Measurements from ENCODE around the gene PDCD1LG2. TPM values are rescaled to one million over a fixed set of nuclear protein-coding genes. Genes with fewer than 3 reads are reported as not detected.
"Not testable (repeated sequence)": the region's sequence is repeated elsewhere in the genome, so short reads cannot be mapped to it uniquely, and the experiment has no call there.

The PDCD1LG2 gene
- total RNA-seq, 1 experiment from 2014 or later: 18.3 TPM

DNA sequence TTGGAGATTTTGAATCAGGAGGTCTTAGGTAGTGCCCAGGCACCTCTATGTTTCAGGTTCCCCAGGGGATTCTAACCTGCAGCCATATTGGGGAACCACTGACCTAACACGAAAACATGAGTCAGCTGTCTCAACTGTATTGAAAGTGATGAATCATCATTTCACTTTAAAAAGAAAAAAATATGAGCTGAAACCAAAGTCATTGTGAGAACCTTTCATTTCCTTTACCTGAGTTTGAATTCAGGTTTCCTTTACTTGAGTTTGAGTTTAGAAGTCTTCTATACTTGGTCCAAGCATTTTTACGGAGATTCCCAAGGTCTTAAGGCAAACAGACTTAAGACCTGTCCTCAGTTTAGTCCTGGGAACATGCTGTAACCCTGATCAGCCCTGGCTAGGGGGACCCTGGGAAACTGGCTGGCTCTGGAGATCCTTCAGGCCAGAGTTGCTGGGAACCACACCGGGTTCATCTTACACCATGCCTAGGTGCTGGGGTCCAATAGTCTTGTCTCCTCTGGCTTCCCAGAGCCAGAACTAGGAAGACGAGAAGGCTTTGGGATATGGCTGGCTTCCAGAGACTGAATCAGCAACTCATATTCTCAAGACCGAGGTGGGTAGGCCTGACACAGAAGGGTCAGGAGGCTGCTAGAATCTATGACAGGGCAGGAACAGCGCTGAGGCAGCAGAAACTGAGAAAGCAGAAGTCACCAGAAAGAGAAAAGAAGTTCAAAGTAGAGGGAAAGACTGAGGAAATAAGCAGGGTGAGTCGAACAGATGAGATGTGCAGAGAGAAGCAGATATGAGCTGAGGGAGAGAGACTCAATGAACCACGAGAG, 16.4 kb upstream of the PDCD1LG2 start:
- DNase-seq (ENCODE audit: low read depth): peak; percentile 91

DNA sequence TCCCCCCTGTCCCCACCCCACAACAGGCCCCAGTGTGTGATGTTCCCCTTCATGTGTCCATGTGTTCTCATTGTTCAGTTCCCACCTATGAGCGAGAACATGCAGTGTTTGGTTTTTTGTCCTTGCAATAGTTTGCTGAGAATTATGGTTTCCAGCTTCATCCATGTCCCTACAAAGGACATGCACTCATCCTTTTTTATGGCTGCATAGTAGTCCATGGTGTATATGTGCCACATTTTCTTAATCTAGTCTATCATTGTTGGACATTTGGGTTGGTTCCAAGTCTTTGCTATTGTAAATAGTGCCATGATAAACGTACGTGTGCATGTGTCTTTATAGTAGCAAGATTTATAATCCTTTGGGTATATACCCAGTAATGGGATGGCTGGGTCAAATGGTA, 15.6 kb upstream of the PDCD1LG2 start:
- DNase-seq (ENCODE audit: low read depth): not testable (repeated sequence)

- no peak for DNase-seq (ENCODE audit: low read depth)
Observed at GRCh38 chr9:5499157-5499556, 11.2 kb upstream of the PDCD1LG2 start.

GRCh38 chr9:5499889-5500398, 10.4 kb upstream of the PDCD1LG2 start:
- DNase-seq (ENCODE audit: low read depth): peak; percentile 48

GRCh38 chr9:5500441-5501235, 9.7 kb upstream of the PDCD1LG2 start:
- DNase-seq (ENCODE audit: low read depth): peak; percentile 72

- no peak for DNase-seq (ENCODE audit: low read depth)
Observed at GRCh38 chr9:5502553-5502952, 7.8 kb upstream of the PDCD1LG2 start.

GRCh38 chr9:5509573-5509972, 758 bp upstream of the PDCD1LG2 start:
- peak; percentile 94 for DNase-seq (ENCODE audit: low read depth)

DNA sequence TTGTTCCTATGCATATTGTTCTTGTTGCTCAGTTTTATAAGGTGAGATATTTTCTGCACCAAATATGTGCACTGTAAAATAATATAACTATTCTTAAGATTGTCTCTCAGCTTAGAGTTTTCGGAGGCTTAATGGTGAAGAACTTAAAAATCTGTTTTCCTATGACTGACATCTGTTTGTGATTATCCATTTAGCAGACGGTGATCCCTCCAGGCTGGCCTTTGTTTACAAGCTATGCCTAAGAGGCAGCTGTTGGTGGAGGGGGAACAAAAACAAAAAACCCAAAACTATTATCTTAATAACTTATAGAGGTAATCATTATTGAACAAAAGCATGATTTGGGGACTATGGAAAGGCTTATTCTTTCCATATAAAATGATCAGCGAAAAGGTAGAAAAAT, 658 bp downstream of the PDCD1LG2 start:
- DNase-seq (ENCODE audit: low read depth): peak; percentile 23

- peak; percentile 14 for DNase-seq (ENCODE audit: low read depth)
Observed at GRCh38 chr9:5511476-5511875, 1.1 kb downstream of the PDCD1LG2 start.

GRCh38 chr9:5511935-5512580, 1.7 kb downstream of the PDCD1LG2 start:
- DNase-seq (ENCODE audit: low read depth): peak; percentile 9

GRCh38 chr9:5512658-5513452, 2.5 kb downstream of the PDCD1LG2 start:
- no peak for DNase-seq (ENCODE audit: low read depth)

GRCh38 chr9:5513966-5514616, 3.8 kb downstream of the PDCD1LG2 start:
- DNase-seq (ENCODE audit: low read depth): no peak

- DNase-seq (ENCODE audit: low read depth): no peak
Observed at GRCh38 chr9:5514617-5515260, 4.4 kb downstream of the PDCD1LG2 start.

DNA sequence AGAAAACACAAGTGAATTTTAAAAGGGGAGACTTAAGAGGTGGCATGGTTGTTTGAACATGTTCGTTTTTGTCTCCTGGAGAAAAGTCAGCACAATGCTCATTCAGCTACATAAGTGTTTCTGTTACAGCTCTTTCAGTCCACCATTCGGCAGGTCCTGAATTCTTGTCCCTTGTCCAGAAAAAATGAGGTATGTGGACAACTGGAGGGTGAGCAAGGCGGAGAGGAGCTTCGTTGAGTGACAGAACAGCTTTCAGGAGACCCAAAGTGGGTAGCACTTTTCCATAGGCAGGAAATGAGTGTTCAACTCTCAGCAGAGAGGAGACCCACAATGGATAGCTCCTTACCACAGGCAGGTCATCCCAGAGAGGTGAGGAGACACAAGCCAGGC, 4.9 kb downstream of the PDCD1LG2 start:
- peak; percentile 64 for DNase-seq (ENCODE audit: low read depth)

DNA sequence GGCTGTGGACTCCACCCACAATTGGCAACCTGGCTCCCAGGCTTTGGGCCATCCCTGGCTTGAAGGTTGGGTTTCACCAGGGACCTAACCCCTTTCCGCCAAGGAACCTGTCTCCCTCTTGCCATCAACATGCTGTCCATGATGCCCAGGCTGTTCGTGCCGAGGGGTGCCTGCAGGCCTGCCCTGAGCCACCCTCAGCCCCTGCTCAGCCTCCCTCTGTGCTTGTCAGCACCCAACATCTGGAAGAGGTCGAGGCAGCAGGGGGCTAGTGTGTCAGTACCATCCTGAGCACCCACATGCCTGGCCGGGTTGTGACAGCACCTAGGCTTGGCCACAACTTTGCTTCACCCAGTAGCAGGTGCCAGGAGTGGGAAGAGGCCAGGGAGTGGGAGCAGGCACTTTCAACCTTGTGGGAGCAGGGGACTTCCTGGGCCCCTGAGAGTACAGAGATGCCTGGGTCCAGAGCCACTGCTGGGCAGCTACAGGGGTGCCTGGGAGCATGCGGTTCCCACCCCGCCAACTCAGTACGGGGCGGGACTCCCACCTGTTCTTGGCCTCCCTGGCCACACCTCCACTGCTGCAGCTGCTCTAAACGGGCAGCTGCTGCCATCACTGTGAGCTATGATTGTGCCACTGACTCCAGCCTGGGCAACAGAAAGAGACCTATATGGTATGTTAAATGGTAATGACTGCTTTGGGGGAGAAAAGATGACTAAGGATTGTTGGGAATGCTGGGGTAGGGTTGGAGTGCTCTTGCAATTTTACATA, 6.3 kb downstream of the PDCD1LG2 start:
- peak; percentile 19 for DNase-seq (ENCODE audit: low read depth)

DNA sequence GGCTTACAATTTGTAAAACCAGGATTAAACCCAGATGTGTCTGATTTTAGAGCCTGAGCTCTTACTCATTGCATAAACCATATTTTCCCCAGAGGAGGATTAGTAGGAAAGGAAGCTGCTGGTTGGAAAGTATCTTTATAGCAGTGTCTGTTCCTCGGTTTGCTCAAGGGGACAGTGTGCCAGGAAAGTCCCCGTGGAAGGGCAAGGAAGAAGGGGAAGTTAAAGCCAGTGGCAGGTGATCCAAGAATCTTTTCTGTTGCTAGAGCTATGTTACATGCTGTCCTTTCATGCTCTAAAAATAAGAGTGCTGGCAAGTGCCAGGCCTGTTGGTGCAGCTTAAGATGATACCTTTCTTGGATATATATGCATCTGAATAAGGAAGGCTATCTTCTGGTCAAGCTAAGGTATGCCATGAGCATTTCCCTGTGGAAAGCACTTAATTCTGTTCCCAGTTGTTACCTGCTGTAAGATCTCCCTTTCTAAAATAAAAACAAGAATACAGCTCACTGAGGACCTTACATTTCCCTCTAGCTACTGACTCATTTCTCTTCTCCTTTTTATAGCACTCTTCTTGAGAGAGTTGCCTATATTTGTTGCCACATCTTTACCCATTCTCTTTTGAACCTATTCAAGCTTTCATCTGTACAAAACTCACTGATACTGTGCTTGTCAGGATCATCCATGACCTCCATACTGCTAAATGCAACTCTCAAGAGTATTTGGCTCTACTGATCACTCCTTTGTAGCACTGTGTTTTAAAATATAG, 8.0 kb downstream of the PDCD1LG2 start:
- peak; percentile 49 for DNase-seq (ENCODE audit: low read depth)

DNA sequence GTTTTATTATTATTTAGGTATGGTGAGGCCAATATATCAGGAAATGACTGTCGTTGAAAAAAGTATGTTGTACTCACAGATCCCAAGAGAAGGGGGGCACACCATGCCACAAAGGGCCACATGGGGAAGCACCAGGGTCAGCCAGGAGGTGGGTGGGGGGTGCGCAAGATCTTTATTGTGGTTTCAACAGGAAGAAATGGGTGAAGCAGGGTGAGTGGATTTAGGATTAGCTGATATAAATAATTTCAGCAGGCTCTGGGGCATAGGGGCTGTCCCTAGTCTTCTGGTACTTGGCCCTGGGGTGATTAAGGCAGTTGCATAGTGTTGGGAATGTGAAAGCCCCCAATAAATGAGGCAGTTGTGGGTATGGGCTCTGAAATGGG, 8.6 kb downstream of the PDCD1LG2 start:
- no peak for DNase-seq (ENCODE audit: low read depth)

GRCh38 chr9:5524090-5524489, 13.8 kb downstream of the PDCD1LG2 start:
- no peak for DNase-seq (ENCODE audit: low read depth)

Measured in LHCN-M2 (cell line).